Endodermal cell (in vitro differentiated cells): ENCODE measurements around the gene LMX1A. TPM values are rescaled to one million over a fixed set of nuclear protein-coding genes. Genes with fewer than 3 reads are reported as not detected.
A peak's percentile ranks its signal among the peaks of the same experiment; 100 is the strongest.

Experiments
- DNase-seq: peaks from one replicate; pipeline ENCODE4 v3.0.0-alpha.2; 2017
- H3K27ac ChIP-seq: 2 replicates; pipeline ENCODE4 v1.5.1; 2013; ENCODE audit warnings: mild to moderate bottlenecking, low read depth, low read length, moderate library complexity
- H3K27me3 ChIP-seq: 2 replicates; pipeline ENCODE4 v1.6.1; 2013; ENCODE audit warnings: mild to moderate bottlenecking, low read length, moderate library complexity; ENCODE audit not compliant: insufficient read depth, control insufficient read depth, poor library complexity, severe bottlenecking
- H3K36me3 ChIP-seq: 2 replicates; pipeline ENCODE4 v1.7.0; 2013; ENCODE audit warnings: mild to moderate bottlenecking, low read length, moderate library complexity; ENCODE audit not compliant: control insufficient read depth, insufficient read depth
- H3K4me1 ChIP-seq: one replicate; pipeline ENCODE4 v1.7.0; 2013; ENCODE audit warnings: low read length; ENCODE audit not compliant: control insufficient read depth, insufficient read depth
- H3K4me3 ChIP-seq: 2 replicates; pipeline ENCODE4 v1.5.1; 2013; ENCODE audit warnings: mild to moderate bottlenecking, low read length, moderate library complexity
- H3K9ac ChIP-seq: 2 replicates; pipeline ENCODE4 v1.6.1; 2013; ENCODE audit warnings: mild to moderate bottlenecking, low read length, moderate library complexity; ENCODE audit not compliant: poor library complexity, severe bottlenecking; ENCODE audit errors: extremely low read depth
- H3K9me3 ChIP-seq: 2 replicates; pipeline ENCODE4 v1.6.1; 2013; ENCODE audit warnings: mild to moderate bottlenecking, low read length, moderate library complexity; ENCODE audit not compliant: control insufficient read depth
- H3K27ac Mint-ChIP-seq: 2 replicates; pipeline ENCODE4 v1.8.0; 2020; ENCODE audit warnings: mixed read lengths
- H3K27me3 Mint-ChIP-seq: 2 replicates; pipeline ENCODE4 v1.8.0; 2021; ENCODE audit warnings: mild to moderate bottlenecking, mixed read lengths; ENCODE audit not compliant: insufficient read depth
- H3K36me3 Mint-ChIP-seq: 2 replicates; pipeline ENCODE4 v1.8.0; 2020; ENCODE audit warnings: low read depth, mixed read lengths
- H3K4me1 Mint-ChIP-seq: 2 replicates; pipeline ENCODE4 v1.8.0; 2020; ENCODE audit warnings: mixed read lengths
- H3K4me3 Mint-ChIP-seq: 2 replicates; pipeline ENCODE4 v1.8.0; 2020; ENCODE audit warnings: mild to moderate bottlenecking, moderate library complexity, mixed read lengths
- H3K9me3 Mint-ChIP-seq: 2 replicates; pipeline ENCODE4 v1.8.0; 2020; ENCODE audit warnings: mild to moderate bottlenecking, mixed read lengths
- CTCF ChIP-seq: fragments of 200-600 bp; sonication (generic); conservative IDR thresholded peaks from 2 replicates; pipeline ENCODE4 v1.5.0; 2021; ENCODE audit warnings: antibody characterized with exemption, mild to moderate bottlenecking
- WGBS, 2 experiments: methylation state at CpG; one replicate each; pipeline versions ENCODE4 v1.1.5 to v1.1.7; 2013; ENCODE audit warnings: missing lambda C conversion rate in 2 of 2, mixed read lengths in 1 of 2; ENCODE audit not compliant: insufficient coverage in 1 of 2, insufficient read length in 1 of 2; 5-methylcytosine and 5-hydroxymethylcytosine counted together
- total RNA-seq, 2 donors: library from RNA; stranded (reverse); fragmentation: NEBNext Ultra II Directional in 1 of 2; extraction: Animal tissue kit (Norgen Biotek cat#: 25700) in 1 of 2; gene quantifications; 2 replicates in 1 of 2; 3 replicates in 1 of 2; pipeline ENCODE4 v1.2.1, GENCODE V29; 2021

LMX1A gene
- total RNA-seq, 2 donors from 2014 or later, result 0.13 to 1.6 TPM

DNA sequence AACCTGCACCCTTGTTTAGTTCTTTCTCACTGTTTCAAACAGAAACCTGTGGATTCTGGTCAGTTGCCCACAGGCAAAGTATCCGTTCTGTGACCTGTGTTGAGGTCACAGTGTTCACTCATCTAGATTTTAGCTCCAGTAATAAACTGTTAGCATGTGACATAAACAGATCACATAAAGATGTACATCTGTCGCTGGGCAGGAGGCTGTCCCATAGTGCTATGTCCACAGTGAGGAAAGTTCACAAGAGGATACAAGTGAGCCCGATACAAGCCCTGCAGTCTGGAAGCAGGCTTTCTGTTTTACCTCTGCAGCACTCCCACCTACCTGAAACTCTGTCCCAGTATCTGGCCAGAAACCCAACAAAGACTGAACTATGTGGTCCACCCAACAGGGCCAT is 28.4 kb downstream of the LMX1A start:
- no peak overlapping the region for H3K4me3 Mint-ChIP-seq
- Histone ChIP-seq H3K9me3 (no peaks in the 10 kb centered on the region), H3K4me1 (peaks cover 33% of the 10 kb centered on the region), H3K9ac (no peak overlapping the region), H3K4me3 (peak overlapping the region; percentile 16), H3K36me3 (no peaks in the 10 kb centered on the region), H3K27ac (no peak overlapping the region), H3K27me3 (no peaks in the 10 kb centered on the region)
- H3K36me3 Mint-ChIP-seq, result no peaks in the 10 kb centered on the region
- no peaks in the 10 kb centered on the region for H3K27me3 Mint-ChIP-seq
- DNase-seq, result no peak
- H3K9me3 Mint-ChIP-seq, result no peaks in the 10 kb centered on the region
- 66 to 70% methylated on average over 3 of the region's 3 CpGs for WGBS, 2 experiments
- no peak for TF ChIP-seq CTCF
- no peak overlapping the region for H3K27ac Mint-ChIP-seq
- H3K4me1 Mint-ChIP-seq, result peaks cover 62% of the 10 kb centered on the region

GRCh38 chr1:165327538-165327937 is 29.0 kb downstream of the LMX1A start:
- Histone ChIP-seq H3K4me3 (peak overlapping the region; percentile 16), H3K9ac (no peak overlapping the region), H3K4me1 (peaks cover 33% of the 10 kb centered on the region), H3K27me3 (no peaks in the 10 kb centered on the region), H3K9me3 (no peaks in the 10 kb centered on the region), H3K36me3 (no peaks in the 10 kb centered on the region), H3K27ac (no peak overlapping the region)
- Mint-ChIP-seq H3K36me3 (no peaks in the 10 kb centered on the region), H3K27ac (peak overlapping the region; percentile 23), H3K27me3 (no peaks in the 10 kb centered on the region), H3K4me1 (peaks cover 64% of the 10 kb centered on the region), H3K4me3 (no peak overlapping the region), H3K9me3 (no peaks in the 10 kb centered on the region)
- 60 to 72% methylated on average over 1 to 2 of the region's 2 CpGs for WGBS, 2 experiments
- DNase-seq, result peak; percentile 65
- no peak for TF ChIP-seq CTCF

DNA sequence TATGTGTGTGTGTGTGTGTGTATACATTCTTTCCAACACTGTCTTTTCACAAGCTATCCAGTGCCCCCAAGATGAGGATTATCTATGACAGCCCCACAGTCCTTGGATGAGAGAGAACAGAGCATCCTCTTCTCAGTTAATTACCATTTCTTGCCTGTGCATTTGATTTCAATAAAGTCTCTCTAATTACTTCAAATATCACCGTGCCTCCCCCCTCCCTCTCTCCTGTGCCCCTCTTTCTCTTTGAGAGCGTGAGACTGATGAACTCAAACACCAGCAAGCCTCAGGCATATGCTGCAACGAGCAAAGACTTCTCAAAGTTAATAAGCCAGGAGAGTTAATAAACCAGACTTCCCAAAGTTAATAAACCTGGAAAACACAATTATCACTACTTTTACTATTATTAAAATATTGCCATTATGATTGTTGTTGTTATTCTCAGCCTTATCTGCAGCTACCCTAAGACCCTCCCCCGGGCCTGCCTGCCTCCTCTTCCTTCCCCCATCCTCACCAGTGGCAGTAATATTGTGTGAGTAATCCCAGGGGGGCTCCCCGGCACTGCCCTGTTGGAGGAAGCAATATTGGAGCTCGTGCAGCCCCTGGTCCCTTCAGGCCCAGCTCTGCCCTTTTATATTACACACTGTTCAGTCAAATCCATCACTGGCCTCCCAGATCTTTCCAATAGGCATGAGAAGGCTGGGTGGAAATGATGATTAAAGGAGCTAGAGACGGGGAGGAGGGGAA is 30.9 kb downstream of the LMX1A start:
- no peak for DNase-seq
- Mint-ChIP-seq H3K27me3 (no peaks in the 10 kb centered on the region), H3K4me1 (peaks cover 64% of the 10 kb centered on the region), H3K36me3 (no peaks in the 10 kb centered on the region), H3K9me3 (no peaks in the 10 kb centered on the region), H3K4me3 (no peak overlapping the region), H3K27ac (no peak overlapping the region)
- Histone ChIP-seq H3K4me3 (no peak overlapping the region), H3K9me3 (peaks cover 16% of the 10 kb centered on the region), H3K27me3 (no peaks in the 10 kb centered on the region), H3K4me1 (peaks cover 34% of the 10 kb centered on the region), H3K9ac (no peak overlapping the region), H3K36me3 (no peaks in the 10 kb centered on the region), H3K27ac (no peak overlapping the region)
- no peak for TF ChIP-seq CTCF
- WGBS, 2 experiments, result 79 to 83% methylated on average over 2 to 7 of the region's 7 CpGs
